Right renal cortex interstitium (tissue), 3 donors: Measurements from ENCODE around the gene UCHL1. TPM values are rescaled to one million over a fixed set of nuclear protein-coding genes. Genes with fewer than 3 reads are reported as not detected.

ENCODE experiments used
- DNase-seq, 3 donors: peaks; one replicate each; pipeline ENCODE4 v3.0.0-alpha.2; 2013; ENCODE audit warnings: low read depth in 3 of 3, low spot score in 2 of 3
- polyA plus RNA-seq, 3 donors: library from polyadenylated mRNA; unstranded; fragments of 120-200 nt; gene quantifications; one replicate each; pipeline ENCODE4 v1.2.1, GENCODE V29; 2013; ENCODE audit not compliant: insufficient read length in 3 of 3

UCHL1 gene
- 100 to 1,000 TPM; 103 to 119 (median 118) TPM for polyA plus RNA-seq

GRCh38 chr4:41256740-41257256, at the start of gene UCHL1:
Gene UCHL1 (plus strand): TSS chr4:41256928. CDS start chr4:41256977, 49 bp downstream.
- DNase-seq, result peak in 2 of 3 donors; percentile 57 to 69

GRCh38 chr4:41207291-41207831, 49.4 kb upstream of the UCHL1 start:
- no peak for DNase-seq

DNA sequence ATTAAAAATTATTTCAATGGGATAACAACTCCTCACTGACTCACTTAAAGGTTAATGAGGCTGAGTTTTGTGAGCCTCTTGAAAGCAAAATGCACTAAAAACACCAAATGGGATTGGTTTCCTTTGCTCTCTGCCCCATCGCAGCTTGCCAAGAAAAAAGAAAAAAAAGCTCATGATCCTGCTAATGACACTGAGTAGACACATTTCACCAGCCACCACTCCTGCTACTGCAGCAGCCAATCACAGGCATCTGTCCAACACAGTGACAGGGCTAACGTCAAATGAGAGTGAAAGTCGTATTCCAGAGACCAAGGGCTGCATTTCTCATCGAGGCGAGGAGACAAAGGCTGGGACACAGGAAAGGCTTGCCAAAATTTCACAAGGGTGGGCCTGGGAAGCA, 47.5 kb upstream of the UCHL1 start:
- DNase-seq, result no peak

- DNase-seq, result no peak
Measured at GRCh38 chr4:41209901-41210300, 46.8 kb upstream of the UCHL1 start.

- DNase-seq, result no peak
Measured at GRCh38 chr4:41211951-41212615, 44.6 kb upstream of the UCHL1 start.

GRCh38 chr4:41212616-41213203, 44.0 kb upstream of the UCHL1 start:
- no peak for DNase-seq

DNA sequence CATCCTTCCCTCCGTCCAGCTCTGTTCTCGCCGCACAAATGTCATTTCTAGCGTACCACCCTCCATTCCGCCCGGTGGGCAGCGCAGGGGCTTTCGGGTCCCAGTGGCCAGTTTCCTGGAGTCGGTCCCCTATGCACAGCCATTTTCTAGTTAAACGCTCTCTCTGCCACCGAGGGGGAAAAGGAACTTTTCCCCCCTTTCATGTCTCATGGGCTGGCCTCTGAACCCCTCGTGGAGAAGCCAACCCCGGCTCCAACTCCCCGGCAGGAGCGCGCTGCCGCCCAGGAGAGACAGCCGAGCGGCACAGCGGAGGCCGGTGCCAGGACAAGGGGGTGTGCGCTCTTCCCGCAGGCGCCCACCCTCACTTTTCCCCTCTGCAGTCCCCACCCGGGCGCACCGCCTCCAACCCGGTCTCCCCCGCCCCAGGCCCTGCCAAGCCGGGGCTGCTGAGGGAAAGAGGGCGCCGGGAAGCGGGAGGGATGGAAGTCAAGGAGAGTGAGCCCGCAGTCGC, 43.0 kb upstream of the UCHL1 start:
- no peak for DNase-seq

GRCh38 chr4:41214136-41214824, 42.4 kb upstream of the UCHL1 start, which contains the start of gene APBB2:
Gene APBB2 (minus strand): TSS chr4:41214542. CDS start chr4:41033254, 181,288 bp downstream.
- peak; percentile 89 to 96 (median 90) for DNase-seq

- DNase-seq, result no peak
Measured at GRCh38 chr4:41214825-41215146, 41.9 kb upstream of the UCHL1 start.

GRCh38 chr4:41215155-41215554, 41.6 kb upstream of the UCHL1 start:
- DNase-seq, result no peak

DNA sequence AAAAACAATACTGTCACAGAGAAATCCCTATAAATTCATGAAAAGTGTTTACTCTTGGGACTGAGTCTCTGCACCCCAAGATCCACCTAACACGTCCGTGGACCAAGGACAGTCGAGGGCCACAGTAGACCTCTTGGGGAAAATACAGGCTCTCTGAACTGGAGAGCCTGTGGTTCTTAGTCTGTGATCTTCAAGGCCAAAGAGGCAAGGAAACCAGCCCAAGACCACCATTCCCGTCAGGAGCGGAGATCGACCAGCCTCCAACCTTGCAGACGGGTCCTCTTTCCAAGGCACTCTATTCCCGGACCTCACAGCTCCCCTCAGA, 40.8 kb upstream of the UCHL1 start:
- peak in 1 of 3 donors; percentile 24 for DNase-seq

GRCh38 chr4:41216294-41217019, 40.3 kb upstream of the UCHL1 start:
- peak in 2 of 3 donors; percentile 59 to 66 for DNase-seq

- no peak for DNase-seq
Measured at GRCh38 chr4:41217020-41217333, 39.8 kb upstream of the UCHL1 start.

DNA sequence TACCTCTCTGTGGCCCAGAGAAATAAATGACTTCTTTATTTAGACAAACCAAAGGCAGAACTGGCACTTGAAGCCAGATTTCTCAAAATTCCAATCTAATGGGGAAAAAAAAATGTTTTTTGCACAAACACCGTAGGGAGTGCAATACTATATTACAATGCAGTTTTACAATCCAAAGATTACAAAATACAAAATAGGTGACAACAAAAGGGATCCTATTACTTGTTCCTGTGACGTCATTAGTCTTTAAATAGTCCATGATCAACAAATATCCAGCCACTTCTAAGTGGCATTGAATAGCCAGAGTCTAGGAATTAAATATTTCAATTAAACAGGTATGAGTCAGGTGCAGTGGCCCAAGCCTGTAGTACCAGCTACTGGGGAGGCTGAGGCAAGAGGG, 39.4 kb upstream of the UCHL1 start:
- DNase-seq, result no peak

- no peak for DNase-seq
Measured at GRCh38 chr4:41218703-41219102, 38.0 kb upstream of the UCHL1 start.

DNA sequence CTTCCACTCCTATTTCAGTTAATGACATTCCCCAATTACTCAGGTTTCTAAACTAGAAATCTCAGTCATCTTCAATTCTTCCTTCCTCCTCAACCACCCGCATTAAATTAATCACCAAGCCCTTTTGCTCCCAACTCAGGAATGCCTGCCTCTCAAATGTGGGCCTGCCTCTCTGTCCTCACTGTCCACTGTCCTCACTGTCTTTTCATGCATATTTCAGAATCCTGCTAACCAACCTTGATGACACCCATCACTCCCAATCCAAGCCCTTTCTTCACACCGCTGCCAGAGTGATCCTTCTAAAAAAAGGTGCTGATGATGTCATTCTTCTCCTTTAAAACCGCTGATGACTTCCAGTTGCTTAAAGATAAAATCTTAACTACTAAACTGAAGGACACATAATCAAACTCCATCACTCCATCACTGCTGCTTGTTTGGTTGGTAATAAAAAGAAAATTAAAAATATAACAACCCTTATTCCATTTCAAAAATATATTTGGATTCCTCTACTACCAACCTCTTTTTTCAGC, 37.2 kb upstream of the UCHL1 start:
- no peak for DNase-seq

DNA sequence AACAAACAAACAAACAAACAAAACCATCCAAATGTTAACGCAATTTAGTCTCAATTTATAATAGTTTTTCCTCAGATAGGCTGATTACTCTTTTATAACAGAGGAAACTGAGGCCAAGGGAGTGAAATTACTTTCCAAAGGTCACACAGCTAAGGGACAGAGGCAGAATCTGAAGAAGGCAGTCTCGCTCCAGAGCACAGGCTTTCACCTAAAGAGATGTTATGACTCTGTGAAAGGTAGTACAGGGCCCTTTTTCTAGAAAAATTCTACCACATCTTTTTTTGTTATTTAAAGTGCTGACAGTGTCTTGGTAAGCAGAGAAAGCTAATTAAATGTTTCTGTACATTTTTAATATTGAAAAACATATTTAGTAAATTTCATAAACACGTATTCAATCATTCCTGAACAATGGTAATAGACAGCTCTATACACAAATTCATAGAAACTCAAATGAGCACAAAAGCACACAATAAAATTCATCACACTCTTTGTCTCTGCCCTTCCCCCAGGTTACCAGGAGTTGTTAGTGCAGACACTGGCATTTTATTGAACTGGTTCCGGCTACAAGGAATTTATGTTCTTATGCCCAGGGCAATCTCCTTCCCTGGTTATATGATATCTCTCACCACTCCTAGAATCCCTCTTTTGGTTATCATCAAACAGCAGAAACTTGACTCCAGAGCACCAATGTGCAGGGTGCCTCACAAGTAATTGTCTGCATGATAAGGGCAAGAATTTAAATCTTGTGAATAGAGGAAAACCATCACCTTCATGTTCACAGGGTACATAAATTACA, 34.7 kb upstream of the UCHL1 start:
- DNase-seq, result no peak

- DNase-seq, result no peak
Measured at GRCh38 chr4:41227902-41228301, 28.8 kb upstream of the UCHL1 start.

DNA sequence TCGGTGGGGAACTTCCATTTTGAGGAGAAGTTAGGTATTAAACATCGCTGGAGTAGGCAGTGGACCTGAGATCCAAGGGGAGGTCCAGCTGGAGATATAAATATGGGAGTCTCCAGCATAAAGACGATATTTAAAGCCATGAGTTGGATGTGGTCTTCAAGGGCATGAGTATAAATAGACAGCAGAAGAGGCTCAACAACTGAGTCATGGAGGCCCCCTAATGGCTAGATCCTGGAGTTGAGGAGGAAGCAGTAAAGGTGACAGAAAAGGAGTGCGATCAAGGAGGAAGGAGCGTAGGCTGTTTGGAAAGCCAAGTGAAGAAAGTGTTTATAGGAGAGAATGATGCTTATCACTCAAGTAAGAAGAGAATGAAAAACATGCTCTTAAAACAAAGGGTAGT, 24.3 kb upstream of the UCHL1 start:
- DNase-seq, result no peak

DNA sequence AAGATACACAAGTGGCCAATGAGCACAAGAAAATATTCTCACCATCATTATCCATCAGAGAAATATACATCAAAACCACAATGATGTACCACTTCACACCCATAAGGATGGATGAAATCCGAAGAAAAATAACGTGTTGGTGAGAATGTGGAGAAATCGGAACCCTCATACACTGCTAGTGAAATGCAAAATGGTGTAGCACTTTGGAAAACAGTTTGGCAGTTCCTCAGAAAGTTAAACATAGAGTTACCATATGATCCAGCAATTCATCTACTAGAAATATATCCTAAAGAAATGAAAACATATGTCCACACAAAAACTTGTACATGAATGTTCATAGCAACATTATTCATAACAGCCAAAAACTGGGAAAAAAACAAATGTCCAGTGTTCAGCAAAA, 23.9 kb upstream of the UCHL1 start:
- no peak for DNase-seq
